ENCODE data around the gene RASSF1.
"Not testable (repeated sequence)": the region's sequence is repeated elsewhere in the genome, so short reads cannot be mapped to it uniquely, and the experiment has no call there.

Gene RASSF1

DNA sequence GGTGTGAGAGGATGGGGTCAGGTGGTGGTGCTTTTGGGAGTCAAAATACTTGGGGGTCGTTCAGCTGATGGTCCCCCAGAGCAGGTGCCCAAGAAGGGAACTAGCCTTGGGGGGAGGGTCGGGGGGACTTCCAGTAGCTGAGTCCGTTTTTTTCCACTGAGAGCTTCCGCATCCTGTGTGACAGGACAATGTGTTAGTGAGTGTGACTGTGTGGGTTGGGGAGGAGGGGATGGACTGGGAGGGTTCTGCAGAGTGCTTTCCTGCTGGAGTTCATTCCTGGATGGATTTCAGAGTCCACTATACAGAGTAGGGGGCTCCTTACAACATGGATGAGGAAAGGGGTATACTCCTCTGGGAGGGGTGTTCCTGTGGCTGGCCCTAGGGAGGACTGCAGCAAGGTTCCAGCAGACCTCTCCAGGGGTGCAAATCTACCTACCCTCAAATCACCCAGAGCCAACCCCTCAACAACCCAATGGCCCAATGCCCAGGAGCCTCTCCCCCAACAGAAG, 17.5 kb downstream of the RASSF1 start:
- DNase-seq = peak; percentile 68 to 77 (median 73)

- no peak for DNase-seq
Observed at GRCh38 chr3:50322386-50323091, 18.1 kb downstream of the RASSF1 start, which contains the start of gene HYAL2. Gene HYAL2, minus strand, starts transcription at chr3:50322745. Its CDS starts 2,256 bp downstream, at chr3:50320489.

DNA sequence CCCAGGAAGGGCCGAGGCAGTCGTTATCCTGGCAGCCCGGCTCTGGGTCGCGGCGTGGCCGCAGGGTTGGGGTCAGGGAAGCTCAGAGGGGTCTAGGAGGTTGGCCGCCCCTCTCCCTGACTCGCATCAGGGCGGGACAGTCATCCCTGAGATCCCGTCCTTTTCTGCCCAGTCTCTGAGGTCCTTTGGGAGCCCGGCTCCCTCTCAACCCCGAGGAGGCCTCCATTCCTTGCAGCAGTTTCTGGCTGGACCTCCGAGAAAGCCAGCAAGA, 18.6 kb downstream of the RASSF1 start:
- DNase-seq = no peak

DNA sequence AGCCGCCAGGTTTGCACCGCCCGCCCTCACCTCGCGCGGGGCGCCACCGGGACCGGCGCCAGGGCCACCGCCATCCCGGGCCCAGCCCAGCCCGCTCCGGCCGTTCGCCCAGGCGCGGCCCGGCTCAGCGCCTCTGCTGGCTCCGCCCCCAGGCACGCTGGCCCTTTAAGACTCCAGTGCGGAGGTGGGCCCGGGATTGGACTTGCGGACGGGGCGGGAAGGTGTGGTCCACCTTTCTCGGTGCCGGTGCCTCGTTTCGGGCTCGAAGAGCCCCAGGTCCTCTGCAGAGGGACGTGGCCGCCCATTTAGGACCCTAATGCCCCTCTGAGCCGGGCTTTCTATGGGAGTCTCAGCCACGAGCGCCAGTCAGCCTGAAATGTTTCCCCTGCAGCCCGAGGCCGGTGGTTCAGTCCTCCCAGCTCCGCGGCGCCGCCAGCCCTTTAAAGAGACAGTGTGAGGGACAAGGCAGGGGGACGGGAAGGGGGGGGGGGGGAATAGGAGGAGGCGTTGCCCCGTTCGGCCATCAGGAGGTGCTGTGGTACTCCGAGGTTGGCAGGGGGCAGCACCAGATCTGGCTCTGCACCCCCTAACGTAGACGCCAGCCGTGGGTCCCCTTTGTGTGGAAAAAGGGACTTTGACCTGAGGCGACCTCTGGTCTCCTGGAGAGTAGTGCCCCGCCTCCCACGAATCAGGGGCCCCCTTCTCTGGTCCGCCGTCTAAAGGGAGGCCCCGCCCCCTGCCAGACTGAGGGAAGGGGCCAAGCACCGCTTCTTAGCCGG, 19.1 kb downstream of the RASSF1 start:
- DNase-seq = peak; percentile 86 to 95 (median 92)

DNA sequence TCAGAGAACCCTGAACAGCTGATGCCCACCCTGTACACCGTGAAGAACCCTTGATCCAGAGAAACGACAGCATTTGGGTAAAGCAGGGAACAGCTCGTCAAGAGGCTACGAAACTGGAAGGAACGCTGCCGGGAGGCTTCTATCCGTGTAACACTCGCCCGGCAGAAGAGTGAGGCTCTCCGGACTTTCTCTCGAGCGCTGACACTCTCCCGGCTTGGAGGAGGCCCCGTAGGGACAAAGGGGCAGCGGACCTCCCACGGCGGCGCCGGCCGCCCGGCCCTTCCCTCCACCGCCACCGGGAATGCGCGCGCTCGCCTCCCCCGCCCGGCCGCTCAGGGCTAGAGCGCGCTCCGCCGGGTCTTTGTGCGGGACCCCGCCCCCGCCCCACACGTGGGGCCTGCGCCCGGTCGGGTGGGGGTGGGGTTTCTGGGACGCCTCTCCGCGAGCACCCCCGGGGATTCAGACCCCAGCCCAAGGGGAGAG, 19.7 kb downstream of the RASSF1 start:
- DNase-seq = peak; percentile 62 to 90 (median 77)

- no peak for DNase-seq
Observed at GRCh38 chr3:50319894-50320625, 20.6 kb downstream of the RASSF1 start.

DNA sequence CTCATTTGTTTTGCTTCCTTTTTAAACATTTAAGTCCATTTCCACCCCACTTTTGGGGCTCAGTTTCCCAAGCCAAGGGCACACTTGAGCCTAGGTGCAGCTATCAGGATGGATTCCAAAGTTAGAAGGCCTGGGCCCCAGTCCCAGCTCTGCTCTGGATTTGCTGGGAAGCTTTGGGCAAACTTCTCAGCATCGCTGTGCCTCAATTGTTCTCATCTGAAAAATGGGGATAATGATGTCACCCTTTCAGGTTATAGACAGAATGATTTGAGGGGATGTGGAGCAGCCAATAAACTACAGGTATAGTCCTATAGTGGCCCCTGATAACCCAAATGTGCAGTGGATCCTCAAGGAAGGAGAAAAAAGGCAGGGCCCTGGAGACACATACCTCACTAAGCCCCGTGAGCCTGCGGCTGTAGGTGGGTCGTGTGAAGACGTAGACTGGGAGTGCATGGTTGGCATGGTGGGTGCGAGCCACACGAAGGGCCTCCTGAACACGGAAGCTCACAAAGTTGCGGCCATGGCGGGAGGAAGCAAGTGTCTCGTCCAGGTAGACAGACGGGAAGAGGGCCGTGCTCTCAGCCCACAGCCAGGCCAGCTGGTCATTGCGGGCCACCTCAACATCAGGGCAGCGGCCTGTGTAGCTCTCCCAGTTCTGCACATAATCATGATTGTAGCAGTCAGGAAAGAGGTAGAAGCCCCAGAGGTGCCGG, 21.3 kb downstream of the RASSF1 start:
- DNase-seq = no peak

DNA sequence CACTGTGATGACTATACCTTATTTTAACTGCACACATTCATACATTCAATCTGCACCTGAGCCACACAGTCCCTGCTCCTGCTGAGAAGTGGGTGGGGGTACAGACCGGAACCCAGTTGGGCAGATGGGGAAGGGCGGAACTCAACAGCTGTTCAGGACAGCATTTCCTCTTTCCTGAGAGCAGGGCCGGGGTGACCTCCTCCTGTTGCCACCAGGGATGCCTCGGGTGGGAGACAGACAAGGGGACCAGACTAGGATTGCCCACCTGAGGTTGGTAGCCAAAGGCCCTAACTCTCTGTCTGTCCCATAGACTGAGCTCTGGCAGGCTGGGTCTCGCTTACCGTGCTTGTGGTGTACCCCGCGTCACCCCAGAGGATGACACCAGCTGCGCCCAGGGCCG, 22.0 kb downstream of the RASSF1 start:
- DNase-seq = peak; percentile 35 to 44 (median 39)

- no peak for DNase-seq
Observed at GRCh38 chr3:50318163-50318562, 22.5 kb downstream of the RASSF1 start.

DNA sequence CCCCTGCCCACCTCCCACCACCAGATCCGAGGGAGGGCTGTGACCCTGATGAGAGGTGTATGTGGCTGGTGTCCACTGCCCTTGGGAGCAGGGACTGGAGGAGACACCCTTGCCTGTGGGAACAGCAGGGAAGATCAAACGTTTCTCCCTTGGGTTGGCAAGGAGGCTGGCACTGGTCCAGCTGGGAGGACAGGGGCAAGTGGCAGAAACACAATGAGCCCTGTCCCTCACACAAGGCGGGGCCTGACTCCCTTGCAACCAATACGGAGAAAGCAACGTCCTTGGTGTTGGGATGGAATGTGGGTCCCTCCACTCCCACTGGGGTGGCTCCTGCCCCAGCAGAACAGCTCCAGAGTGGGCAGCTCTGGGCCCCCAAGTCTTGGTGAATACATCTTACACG, 23.3 kb downstream of the RASSF1 start:
- no peak for DNase-seq

GRCh38 chr3:50316657-50317242, 23.9 kb downstream of the RASSF1 start:
- DNase-seq = no peak

- no peak for DNase-seq
Observed at GRCh38 chr3:50314816-50315215, 25.8 kb downstream of the RASSF1 start.

GRCh38 chr3:50314342-50314741, 26.3 kb downstream of the RASSF1 start:
- DNase-seq = no peak

- DNase-seq = not testable (repeated sequence)
Observed at GRCh38 chr3:50312041-50312440, 28.6 kb downstream of the RASSF1 start.

DNA sequence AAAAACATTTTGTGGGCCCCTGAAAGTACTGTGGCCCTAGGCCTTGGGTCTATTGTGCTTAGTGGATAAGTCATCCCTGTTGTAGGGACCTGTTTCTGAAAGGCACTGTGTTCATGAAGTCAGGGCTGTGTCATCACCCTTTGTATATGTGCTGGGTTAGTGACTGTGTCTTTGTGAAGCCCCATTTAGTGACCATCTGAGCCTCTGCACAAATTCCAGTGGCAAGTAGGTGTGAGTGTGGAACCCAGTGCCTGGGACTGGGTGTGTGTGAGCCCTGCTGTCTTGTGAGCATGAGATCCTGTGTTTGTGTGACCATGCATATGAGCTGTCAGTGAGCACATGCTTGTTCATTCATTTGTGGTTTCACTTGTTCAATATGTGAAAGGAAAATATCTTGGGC, 36.0 kb downstream of the RASSF1 start:
- peak in 1 of 3 donors; percentile 29 for DNase-seq

DNA sequence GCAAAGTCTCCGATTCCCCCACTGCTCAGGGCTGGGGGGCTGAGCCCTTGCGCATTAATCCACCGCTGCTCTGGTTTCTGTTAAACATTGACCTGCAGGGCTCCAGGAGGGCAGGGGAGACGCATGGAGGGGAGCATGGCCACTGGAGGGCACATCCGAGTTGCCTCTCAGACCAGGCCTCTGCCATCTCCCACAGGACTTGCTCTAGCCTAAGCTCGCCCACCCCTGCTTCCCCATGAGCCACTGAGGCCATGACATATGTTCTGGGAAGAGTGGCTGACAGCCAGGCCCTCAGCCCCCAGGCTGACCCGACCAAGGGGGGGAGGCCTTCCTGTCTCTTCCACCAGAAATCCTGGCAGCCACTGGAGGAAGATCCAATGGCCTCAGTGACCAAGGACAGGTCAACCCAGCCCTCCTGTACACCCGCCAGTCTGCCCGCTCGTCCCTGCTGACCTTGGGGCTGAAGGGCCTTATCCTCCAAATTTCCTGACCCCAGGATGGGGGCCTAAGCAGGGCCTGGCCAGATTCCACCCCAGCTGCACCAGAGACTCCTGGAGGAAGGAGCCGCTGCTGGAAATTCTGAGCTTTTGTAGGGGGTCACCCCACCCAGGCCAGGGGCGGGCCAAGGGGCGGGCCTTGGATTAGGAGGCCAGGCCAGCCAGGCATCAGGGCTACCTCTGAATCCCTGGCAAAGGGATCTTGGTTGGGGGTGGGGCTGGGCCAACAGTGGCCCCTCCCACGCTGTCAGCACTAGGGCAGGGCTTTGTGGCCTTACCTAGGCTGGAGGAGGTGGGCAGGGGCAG, 37.4 kb downstream of the RASSF1 start, which contains the start of gene HYAL1:
Gene HYAL1 (minus strand): TSS at position 562 of the 803 bp plus-strand sequence. CDS start 618 bp downstream, outside the sequence.
- no peak for DNase-seq

DNA sequence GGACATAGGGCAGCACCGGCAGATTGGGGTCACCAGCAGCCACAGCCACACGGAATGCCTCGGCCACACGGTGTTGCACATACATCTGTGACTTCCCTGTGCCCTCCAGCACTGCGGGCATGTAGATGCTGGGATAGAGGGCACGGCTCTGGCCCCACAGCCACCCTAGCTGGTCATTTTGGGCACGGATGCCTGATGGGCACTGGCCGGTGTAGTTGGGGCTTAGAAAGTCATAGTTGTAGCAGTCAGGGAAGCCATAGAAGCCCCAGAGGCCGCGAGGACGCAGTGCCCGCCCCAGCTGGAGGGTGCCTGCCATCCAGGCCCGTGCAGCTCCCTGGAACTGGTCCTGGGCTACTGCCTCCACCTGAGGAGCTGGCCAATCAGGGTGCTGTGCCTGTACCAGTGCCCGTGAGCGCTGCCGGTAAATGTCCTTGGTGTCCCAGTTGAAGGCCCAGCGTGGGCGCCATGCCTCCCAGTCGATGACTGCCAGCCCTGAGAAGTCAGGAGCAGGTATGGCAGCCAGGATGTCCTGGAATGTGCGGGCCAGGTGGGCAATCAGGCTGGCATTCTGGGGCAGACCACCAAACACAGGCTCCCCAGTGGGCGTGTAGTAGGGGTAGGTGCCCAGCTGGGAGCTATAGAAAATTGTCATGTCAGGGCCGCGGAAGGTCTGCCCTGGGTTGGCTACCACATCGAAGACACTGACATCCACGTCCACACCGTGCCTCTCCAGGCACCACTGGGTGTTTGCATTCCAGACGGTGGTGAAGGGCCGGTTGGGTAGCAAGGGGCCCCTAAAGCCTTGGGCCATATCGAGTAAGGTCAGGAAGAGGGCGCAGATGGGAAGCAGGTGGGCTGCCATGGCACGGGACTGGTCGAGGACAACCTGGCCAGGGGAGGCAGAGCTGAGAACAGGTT, 38.3 kb downstream of the RASSF1 start:
- no peak for DNase-seq

- no peak for DNase-seq
Observed at GRCh38 chr3:50300681-50301254, 39.9 kb downstream of the RASSF1 start.

DNA sequence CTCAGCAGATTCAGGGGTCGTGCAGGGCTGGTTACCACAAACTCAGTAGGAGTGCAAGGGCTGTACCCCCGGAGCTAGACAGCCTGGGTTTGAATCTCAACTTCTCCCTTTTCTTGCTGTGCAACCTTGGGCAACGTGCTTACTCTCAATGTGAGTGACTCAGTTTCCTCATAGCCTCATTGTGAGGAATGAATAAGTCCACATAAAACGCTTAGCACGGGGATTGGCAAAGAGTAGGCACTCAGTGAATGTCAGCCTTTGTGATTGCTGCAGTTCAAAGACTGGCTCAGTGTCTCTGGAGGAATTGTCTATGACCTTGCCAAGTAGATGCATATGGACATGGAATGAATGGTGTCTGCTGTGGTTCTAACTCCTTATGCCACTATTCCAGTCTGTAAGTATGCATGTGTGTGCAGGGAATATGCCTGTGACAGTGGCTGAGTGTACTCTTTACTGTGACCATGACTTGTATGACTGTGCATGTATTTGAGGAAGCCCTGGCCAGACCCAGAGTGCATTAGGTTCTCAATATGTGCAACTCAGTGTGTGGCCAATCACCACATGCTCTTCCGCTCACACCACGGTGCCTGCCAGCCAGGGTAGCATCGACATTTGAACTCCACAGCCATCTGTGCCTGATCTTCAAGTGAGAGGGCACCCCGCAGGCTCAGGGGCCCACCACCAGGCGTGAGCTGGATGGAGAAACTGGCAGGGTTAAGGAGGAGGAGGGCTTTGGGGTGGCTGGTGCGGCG, 40.5 kb downstream of the RASSF1 start:
- peak; percentile 78 to 85 (median 84) for DNase-seq
